Activated naive CD8-positive, alpha-beta T cell treated with anti-CD3 and anti-CD28 coated beads for 36 hours (primary cell): ENCODE measurements around the gene ARRB1. TPM values are rescaled to one million over a fixed set of nuclear protein-coding genes. Genes with fewer than 3 reads are reported as not detected.
A peak's percentile ranks its signal among the peaks of the same experiment; 100 is the strongest.

Experiments used
- DNase-seq: peaks from one replicate; pipeline ENCODE4 v3.0.0; 2021
- H3K27ac Mint-ChIP-seq: one replicate; pipeline ENCODE4 v1.8.0; 2022; ENCODE audit warnings: mild to moderate bottlenecking, moderate library complexity, mixed read lengths
- H3K27me3 Mint-ChIP-seq: one replicate; pipeline ENCODE4 v1.8.0; 2022; ENCODE audit warnings: mild to moderate bottlenecking, mixed read lengths
- H3K36me3 Mint-ChIP-seq: one replicate; pipeline ENCODE4 v1.8.0; 2021; ENCODE audit warnings: mild to moderate bottlenecking, mixed read lengths
- H3K4me1 Mint-ChIP-seq: one replicate; pipeline ENCODE4 v1.8.0; 2021; ENCODE audit warnings: mixed read lengths
- H3K4me3 Mint-ChIP-seq: one replicate; pipeline ENCODE4 v1.8.0; 2022; ENCODE audit warnings: mild to moderate bottlenecking, moderate library complexity, mixed read lengths
- H3K9me3 Mint-ChIP-seq: one replicate; pipeline ENCODE4 v1.8.0; 2022; ENCODE audit warnings: mixed read lengths
- total RNA-seq, 2 experiments: library from RNA; stranded (reverse); gene quantifications; one replicate each; pipeline ENCODE4 v1.2.3, GENCODE V29; 2021

ARRB1 gene
- total RNA-seq, 2 experiments from 2014 or later: 25.6 to 26.3 TPM

DNA sequence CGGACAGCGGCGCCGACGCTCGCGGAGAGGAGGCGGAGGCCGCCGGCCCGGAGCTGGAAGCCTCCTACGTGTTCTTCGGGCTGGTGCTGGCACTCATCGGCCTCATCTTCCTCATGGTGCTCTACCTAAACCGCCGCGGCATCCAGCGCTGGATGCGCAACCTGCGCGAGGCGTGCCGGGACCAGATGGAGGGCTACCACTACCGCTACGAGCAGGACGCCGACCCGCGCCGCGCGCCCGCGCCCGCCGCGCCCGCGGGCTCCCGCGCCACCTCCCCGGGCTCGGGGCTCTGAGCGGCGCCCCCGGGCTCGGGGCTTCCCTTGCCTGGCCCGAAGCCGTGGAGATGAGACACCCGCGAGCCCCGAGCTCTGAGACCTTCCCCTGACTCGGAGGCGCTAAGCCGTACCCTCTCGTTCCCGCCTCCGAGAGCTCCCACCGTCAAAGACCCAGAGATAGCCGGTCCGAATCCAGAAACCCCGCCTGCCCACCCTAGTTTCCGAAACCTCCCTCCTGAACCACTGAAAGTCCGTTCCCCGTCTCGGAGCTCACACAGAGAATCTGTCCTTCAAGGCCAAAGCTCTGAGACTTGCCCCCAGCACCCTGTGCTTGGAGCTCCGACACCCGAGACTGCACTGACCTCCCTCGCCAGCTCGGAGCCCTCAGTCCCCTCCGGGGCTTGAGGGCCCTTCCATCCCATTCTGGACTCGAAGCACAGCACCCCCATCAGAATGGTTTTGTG, 109.4 kb downstream of the ARRB1 start:
- no peak for DNase-seq
- Mint-ChIP-seq H3K36me3 (no peaks in the 10 kb centered on the region), H3K27ac (no peak overlapping the region), H3K9me3 (no peaks in the 10 kb centered on the region), H3K4me1 (peaks cover 8% of the 10 kb centered on the region), H3K4me3 (peak overlapping the region; percentile 76), H3K27me3 (peaks cover 47% of the 10 kb centered on the region)

DNA sequence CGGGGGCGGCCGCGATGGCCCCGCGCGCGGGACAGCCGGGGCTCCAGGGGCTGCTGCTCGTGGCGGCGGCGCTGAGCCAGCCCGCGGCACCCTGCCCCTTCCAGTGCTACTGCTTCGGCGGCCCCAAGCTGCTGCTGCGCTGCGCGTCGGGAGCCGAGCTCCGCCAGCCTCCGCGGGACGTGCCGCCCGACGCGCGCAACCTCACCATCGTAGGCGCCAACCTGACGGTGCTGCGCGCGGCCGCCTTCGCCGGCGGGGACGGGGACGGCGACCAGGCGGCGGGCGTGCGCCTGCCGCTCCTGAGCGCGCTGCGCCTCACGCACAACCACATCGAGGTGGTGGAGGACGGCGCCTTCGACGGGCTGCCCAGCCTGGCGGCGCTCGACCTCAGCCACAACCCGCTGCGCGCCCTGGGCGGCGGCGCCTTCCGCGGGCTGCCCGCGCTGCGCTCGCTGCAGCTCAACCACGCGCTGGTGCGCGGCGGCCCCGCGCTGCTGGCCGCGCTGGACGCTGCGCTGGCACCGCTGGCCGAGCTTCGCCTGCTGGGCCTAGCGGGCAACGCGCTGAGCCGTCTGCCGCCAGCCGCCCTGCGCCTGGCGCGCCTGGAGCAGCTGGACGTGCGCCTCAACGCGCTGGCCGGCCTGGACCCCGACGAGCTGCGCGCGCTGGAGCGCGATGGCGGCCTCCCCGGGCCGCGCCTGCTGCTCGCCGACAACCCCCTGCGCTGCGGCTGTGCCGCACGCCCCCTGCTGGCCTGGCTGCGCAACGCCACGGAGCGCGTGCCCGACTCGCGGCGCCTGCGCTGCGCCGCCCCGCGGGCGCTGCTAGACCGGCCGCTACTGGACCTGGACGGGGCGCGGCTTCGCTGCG, 110.2 kb downstream of the ARRB1 start:
- Mint-ChIP-seq H3K27me3 (peaks cover 50% of the 10 kb centered on the region), H3K36me3 (no peaks in the 10 kb centered on the region), H3K4me3 (peak overlapping the region; percentile 64), H3K27ac (no peak overlapping the region), H3K4me1 (peaks cover 8% of the 10 kb centered on the region), H3K9me3 (no peaks in the 10 kb centered on the region)
- DNase-seq: peak; percentile 93

DNA sequence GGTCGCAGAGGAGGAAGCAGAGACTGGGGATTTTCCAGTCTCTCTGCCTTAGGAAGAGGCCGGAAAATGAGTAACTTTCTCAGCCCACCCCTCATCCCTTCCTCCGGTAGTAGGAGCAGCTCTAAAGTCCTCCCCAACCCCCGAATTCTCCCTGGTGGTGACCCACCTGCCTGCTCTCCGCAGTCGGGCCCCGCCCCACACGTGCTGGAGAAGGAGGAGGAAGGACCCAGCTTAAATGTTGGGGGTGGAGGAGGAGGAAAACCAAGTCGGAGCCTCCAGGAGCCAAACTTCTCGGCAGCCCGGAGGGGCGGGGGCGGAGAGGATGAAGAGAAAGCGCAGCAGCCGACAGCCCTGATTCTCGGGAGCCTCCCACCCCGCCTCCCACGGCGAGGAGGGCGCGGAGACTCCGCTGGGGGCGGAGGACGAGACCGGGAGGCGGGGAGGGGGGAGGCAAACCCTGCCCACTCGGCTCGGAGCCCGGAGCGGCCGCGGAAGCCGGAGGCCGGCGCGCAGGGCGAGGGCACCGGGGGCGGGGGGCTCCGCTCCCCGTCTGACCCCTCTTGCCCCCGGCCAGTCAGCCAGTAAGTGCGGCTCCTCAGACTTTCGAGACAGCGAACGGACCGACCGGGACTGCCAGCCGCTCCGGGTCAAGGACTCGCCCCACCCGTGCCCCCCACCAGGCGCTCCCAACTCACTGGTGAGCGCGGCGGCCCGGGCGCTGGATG, 111.0 kb downstream of the ARRB1 start, which contains the start of gene TPBGL:
TSS of gene TPBGL (plus strand) at position 464 of the 725 bp plus-strand sequence. CDS start 276 bp downstream, outside the sequence.
- no peaks in the 10 kb centered on the region for H3K36me3 Mint-ChIP-seq
- no peaks in the 10 kb centered on the region for H3K9me3 Mint-ChIP-seq
- H3K4me3 Mint-ChIP-seq: peak within 1 kb of the TSS; percentile 73
- no peak within 1 kb of the TSS for H3K27ac Mint-ChIP-seq
- DNase-seq: peak; percentile 26
- peaks cover 8% of the 10 kb centered on the region for H3K4me1 Mint-ChIP-seq
- H3K27me3 Mint-ChIP-seq: peaks cover 55% of the 10 kb centered on the region

DNA sequence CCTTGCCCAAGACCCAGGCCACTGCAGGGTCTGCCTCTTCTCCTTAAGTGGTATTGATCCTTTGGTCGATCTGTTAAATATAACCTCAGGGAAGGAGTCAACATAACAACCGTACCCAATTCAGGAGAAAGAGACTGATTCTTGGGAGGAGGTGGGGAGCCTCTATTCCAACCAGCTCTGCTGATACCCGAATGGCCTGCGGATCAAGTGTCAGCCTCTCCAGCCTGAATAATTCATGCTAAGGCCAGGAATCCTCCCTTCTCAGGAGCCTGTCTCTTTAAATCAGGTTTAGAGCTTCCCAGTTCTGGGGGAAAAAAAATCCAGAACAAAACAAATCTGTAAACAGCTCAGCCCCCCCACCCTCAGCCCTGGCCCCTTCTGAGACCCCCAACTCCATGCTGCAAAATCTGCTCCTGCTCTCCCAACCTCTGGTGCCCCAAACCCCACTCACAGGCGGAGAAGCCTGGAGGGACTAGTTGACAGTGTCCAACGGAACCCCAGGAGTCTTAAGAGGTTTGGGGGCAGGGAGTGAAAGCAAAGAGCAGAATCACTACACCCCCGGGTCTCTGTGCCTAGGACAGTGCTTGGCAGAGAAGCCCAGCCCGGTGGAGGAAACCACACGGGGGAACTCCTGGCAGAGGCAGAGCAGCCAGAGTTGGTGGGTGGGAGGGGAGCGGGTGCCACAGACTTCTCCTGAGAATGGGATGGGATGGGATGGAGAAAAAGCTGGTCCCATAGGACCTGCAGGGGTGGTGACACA, 111.8 kb downstream of the ARRB1 start:
- Mint-ChIP-seq H3K27me3 (peaks cover 55% of the 10 kb centered on the region), H3K4me3 (peak overlapping the region; percentile 73), H3K27ac (no peak overlapping the region), H3K4me1 (peaks cover 8% of the 10 kb centered on the region), H3K36me3 (no peaks in the 10 kb centered on the region), H3K9me3 (no peaks in the 10 kb centered on the region)
- no peak for DNase-seq

DNA sequence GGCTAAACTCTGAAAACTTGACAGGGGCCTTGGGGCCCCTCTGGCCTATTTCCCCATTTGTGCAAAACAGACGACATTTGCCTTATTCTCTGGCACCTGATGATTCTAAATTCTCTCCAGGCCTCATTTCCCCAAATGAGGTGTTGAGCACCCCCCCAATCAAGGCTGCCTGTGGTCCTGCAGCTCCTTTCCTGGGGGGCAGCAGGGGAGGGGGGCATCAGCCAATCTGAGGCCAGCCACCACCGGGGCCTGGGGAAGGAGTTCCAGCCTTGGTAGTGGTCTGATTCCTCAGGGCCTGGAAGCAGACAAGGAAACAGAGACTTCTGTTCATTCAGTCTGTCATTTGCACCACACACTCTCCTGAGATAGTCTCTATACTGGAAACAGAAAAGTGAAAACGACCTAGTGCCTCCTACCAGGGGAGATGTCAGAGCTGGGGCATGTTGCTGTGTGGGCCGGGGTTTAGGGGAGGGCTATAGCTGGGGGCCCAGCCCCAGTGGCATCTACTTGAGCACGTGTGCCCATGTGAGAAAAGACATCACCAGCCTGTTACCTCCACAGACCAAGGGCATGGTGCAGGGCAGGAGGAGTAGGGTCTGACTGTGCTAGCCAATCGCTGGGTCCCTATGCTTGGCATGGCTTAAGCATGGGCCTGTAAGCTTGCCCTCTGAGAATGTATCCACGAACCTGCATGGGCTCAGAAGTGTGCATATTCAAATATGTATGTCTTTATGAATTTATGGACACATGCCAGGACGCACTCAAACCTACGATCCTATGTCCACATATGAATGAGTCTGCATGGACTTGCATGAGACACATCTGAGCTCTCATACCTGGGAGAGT, 112.6 kb downstream of the ARRB1 start:
- Mint-ChIP-seq H3K4me3 (no peak overlapping the region), H3K9me3 (no peaks in the 10 kb centered on the region), H3K27me3 (peaks cover 58% of the 10 kb centered on the region), H3K36me3 (no peaks in the 10 kb centered on the region), H3K27ac (no peak overlapping the region), H3K4me1 (peaks cover 8% of the 10 kb centered on the region)
- no peak for DNase-seq

DNA sequence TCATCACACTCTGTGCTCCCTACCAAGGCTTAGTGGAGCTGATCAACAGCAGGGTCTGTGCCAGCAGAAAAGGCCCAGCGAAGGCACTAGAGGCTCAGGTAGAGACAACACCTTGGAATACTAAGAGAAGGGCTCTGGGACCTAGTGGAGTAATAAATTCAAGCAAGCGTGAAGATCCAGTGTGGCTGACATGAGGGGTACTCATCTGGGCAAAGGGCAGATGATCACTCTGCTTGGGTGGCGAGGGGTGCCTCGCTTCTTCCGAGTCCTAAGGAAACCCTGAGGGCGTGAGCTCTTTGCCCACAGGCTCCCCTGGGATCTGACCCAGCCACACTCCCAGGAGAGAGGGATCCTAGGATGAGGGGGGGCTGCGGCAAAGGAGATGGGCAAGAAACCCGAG, 114.4 kb downstream of the ARRB1 start:
- no peak for DNase-seq
- Mint-ChIP-seq H3K36me3 (no peaks in the 10 kb centered on the region), H3K4me1 (peaks cover 4% of the 10 kb centered on the region), H3K27me3 (peaks cover 46% of the 10 kb centered on the region), H3K4me3 (no peak overlapping the region), H3K27ac (no peak overlapping the region), H3K9me3 (no peaks in the 10 kb centered on the region)

DNA sequence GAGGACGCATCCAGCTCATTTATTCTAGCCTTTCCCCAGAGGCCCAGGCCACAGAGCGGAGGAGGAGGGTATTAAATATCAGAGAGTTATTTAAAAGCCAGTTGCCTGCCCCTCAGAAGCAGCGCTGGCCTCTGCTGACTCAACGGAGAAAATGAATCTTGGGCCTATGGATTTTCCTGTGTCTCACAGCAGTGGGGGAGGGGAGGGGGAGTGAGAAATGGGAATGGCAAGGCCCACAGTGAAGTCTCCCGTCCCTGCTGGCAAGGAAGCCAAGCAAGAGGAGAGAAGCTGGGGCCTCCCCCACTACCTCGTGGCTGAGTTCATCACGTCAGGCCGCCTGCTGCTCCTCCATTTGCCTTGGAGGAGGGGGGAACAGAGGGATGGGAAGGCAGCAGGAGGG, 115.4 kb downstream of the ARRB1 start:
- Mint-ChIP-seq H3K4me1 (peaks cover 4% of the 10 kb centered on the region), H3K27me3 (peaks cover 45% of the 10 kb centered on the region), H3K9me3 (no peaks in the 10 kb centered on the region), H3K27ac (no peak overlapping the region), H3K4me3 (no peak overlapping the region), H3K36me3 (no peaks in the 10 kb centered on the region)
- DNase-seq: no peak

DNA sequence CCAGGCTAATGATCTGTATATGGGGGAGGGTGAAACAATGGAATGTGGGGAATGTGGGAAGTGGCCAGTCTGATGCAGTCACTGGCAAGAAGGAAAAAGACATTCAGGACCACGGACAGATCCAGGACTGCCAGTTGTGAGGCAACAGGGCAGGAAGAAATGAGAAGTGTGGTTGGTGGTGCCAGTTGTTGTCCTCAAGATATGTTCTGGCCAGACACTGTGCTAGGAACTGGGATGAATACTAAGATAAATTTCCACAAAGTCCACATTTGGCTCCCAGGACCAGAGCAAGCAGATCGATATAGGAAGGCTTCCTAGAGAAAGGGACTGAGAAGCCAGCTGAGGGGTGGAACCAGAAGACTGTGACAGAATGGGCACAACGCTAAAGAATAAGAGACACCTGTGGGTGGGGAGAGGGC, 117.7 kb downstream of the ARRB1 start:
- Mint-ChIP-seq H3K27me3 (peaks cover 30% of the 10 kb centered on the region), H3K9me3 (no peaks in the 10 kb centered on the region), H3K36me3 (no peaks in the 10 kb centered on the region), H3K4me3 (no peak overlapping the region), H3K27ac (no peak overlapping the region), H3K4me1 (no peaks in the 10 kb centered on the region)
- DNase-seq: no peak

DNA sequence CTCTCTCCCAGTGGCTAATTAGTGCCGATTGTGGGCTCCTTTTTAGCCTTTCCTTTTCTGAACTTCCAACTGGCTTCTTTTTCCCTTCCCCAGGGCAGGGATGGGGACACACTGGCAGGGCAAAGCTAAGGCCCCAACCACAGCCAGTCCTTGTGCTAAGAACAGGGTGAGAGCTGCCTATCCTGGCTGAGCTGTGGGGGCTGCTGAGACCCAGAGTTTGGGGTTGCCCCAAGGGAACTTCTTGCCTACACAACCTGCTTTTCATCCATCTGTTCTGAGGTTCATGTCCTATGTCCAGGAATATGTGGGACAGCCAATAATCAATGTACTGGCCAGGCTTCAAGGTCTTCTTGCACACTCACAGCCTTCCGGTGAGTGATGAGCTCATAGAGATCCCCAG, 120.8 kb downstream of the ARRB1 start:
- no peak overlapping the region for H3K27ac Mint-ChIP-seq
- no peaks in the 10 kb centered on the region for H3K36me3 Mint-ChIP-seq
- no peak overlapping the region for H3K4me3 Mint-ChIP-seq
- peaks cover 11% of the 10 kb centered on the region for H3K27me3 Mint-ChIP-seq
- H3K9me3 Mint-ChIP-seq: no peaks in the 10 kb centered on the region
- DNase-seq: no peak
- no peaks in the 10 kb centered on the region for H3K4me1 Mint-ChIP-seq

DNA sequence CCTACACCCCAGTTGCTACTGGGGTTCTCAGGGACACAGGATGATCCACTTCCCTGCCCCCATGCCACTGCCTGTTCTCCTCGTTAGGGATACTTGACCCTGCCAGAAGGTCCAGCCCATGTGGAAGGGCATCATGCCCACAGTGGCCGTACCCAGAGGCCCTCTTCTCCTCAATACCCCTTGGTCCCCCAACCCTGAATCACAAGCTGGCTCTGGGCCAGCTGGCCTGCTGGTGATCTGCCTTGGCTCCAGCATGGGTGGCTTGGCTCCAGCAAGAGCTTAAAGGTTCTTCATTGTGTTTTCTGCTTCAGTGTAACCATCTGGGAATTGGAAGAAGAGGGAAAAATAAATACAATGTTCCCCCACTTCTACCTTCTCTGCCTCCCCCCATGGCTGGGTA, 122.0 kb downstream of the ARRB1 start:
- Mint-ChIP-seq H3K4me1 (no peaks in the 10 kb centered on the region), H3K4me3 (no peak overlapping the region), H3K27ac (no peak overlapping the region), H3K36me3 (no peaks in the 10 kb centered on the region), H3K9me3 (no peaks in the 10 kb centered on the region), H3K27me3 (peaks cover 10% of the 10 kb centered on the region)
- no peak for DNase-seq

DNA sequence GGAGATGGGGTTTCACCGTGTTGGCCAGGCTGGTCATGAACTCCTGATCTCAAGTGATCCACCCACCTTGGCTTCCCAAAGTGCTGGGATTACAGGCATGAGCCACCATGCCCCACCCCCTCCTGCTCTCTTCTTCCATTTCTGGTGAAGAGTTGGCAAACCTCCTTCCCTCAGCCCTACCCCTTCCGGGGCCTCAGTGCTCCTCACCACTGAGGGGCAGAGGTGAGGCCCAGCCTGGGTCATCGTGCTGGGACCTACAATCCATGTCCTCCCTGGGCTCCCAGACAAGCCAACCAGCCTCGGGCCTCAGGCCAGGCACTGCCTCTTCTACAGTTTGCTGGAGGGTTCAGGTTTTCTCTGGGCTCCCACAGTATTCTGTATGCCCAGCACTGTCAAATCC, 125.7 kb downstream of the ARRB1 start:
- Mint-ChIP-seq H3K27me3 (no peaks in the 10 kb centered on the region), H3K4me1 (no peaks in the 10 kb centered on the region), H3K27ac (no peak overlapping the region), H3K4me3 (no peak overlapping the region), H3K36me3 (no peaks in the 10 kb centered on the region), H3K9me3 (no peaks in the 10 kb centered on the region)
- no peak for DNase-seq

DNA sequence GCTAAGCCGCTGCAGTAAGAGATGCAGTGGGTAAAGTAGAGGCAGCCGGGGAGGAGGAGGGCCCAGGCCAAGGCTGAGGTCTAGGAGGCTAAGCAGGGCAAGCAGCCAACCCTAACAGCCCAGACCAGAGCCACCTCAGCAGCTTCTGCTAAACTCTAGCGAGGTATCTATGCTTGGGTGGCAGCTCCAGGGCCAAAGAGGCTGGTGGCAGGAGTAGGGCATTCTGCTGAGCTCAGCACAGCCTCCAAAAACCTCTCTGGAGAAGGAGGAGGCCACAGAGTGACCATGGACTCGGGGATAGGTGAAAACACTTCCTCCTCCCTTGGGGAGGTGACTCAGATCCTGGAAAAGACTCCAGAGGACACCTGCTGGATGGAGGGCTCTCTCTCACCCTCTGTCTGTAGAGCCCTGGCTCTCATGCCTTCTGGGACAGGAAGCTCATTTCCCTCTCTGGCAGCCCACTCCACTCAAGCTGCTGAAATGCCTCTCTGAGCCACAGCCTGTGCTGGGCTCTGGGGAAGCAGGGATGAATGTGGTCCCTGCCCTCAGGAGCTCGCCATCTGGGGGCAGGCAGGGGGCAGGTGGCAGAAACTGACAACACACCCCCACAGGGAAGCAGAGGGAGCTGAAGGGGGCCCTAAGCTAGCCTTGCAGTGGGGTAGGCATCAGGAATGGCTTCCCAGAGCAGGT, 127.4 kb downstream of the ARRB1 start:
- Mint-ChIP-seq H3K27ac (no peak overlapping the region), H3K27me3 (no peaks in the 10 kb centered on the region), H3K4me1 (no peaks in the 10 kb centered on the region), H3K4me3 (no peak overlapping the region), H3K9me3 (no peaks in the 10 kb centered on the region), H3K36me3 (no peaks in the 10 kb centered on the region)
- no peak for DNase-seq

DNA sequence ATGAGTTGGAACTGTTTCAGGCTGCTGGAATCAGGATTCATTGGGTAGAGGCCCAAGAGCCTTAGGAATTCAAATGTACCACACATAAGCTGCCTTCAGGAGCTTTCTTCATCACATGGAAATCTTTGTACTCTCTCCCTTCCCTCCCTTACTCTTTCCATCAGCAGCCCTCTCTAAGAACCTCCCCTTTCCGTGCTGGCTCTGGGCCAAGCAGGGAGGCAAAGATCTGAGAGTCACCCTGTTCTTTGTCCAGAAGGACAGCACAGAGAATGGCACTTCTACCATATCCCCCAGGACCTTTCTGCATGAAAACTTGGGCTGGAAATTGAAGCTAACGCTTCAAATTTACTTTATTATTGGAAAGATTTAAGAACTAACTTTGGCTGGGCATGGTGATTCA, 131.6 kb downstream of the ARRB1 start:
- H3K36me3 Mint-ChIP-seq: no peaks in the 10 kb centered on the region
- H3K4me1 Mint-ChIP-seq: no peaks in the 10 kb centered on the region
- H3K9me3 Mint-ChIP-seq: no peaks in the 10 kb centered on the region
- no peak overlapping the region for H3K4me3 Mint-ChIP-seq
- no peak overlapping the region for H3K27ac Mint-ChIP-seq
- no peak for DNase-seq
- peaks cover 6% of the 10 kb centered on the region for H3K27me3 Mint-ChIP-seq
